H9 (cell line): ENCODE measurements around the gene CC2D2A. TPM values are rescaled to one million over a fixed set of nuclear protein-coding genes. Genes with fewer than 3 reads are reported as not detected.

Experiments used
- DNase-seq: peaks from one replicate; pipeline ENCODE4 v3.0.0-alpha.2; 2017
- H2AFZ ChIP-seq: one replicate; pipeline ENCODE4 v1.6.1; 2013; ENCODE audit warnings: mild to moderate bottlenecking, low read length, control low read depth, moderate library complexity
- H2AK5ac ChIP-seq: 2 replicates; pipeline ENCODE4 v1.6.1; 2013; ENCODE audit warnings: low read length, control low read depth, mixed read lengths; ENCODE audit not compliant: insufficient read length
- H2BK120ac ChIP-seq: one replicate; pipeline ENCODE4 v1.6.1; 2013; ENCODE audit warnings: low read depth, mild to moderate bottlenecking, low read length, control low read depth, inconsistent platforms; ENCODE audit not compliant: poor library complexity, severe bottlenecking
- H2BK12ac ChIP-seq: 2 replicates; pipeline ENCODE4 v1.6.1; 2013; ENCODE audit warnings: low read length, control low read depth, mixed read lengths, low read depth; ENCODE audit not compliant: insufficient read length
- H2BK15ac ChIP-seq: 2 replicates; pipeline ENCODE4 v1.6.1; 2013; ENCODE audit warnings: low read depth, low read length, control low read depth
- H2BK20ac ChIP-seq: one replicate; pipeline ENCODE4 v1.6.1; 2013; ENCODE audit warnings: low read depth, mild to moderate bottlenecking, low read length, control low read depth, inconsistent platforms; ENCODE audit not compliant: poor library complexity, severe bottlenecking
- H2BK5ac ChIP-seq: 2 replicates; pipeline ENCODE4 v1.6.1; 2013; ENCODE audit warnings: low read length, control low read depth, mixed read lengths; ENCODE audit not compliant: insufficient read length
- H3K14ac ChIP-seq: 2 replicates; pipeline ENCODE4 v1.6.1; 2013; ENCODE audit warnings: low read length, control low read depth; ENCODE audit not compliant: insufficient read depth
- H3K18ac ChIP-seq: 2 replicates; pipeline ENCODE4 v1.6.1; 2013; ENCODE audit warnings: low read depth, mild to moderate bottlenecking, mixed read lengths, low read length, control low read depth; ENCODE audit not compliant: insufficient read length
- H3K23ac ChIP-seq: 2 replicates; pipeline ENCODE4 v1.6.1; 2013; ENCODE audit warnings: low read length, control low read depth, mixed read lengths, low read depth; ENCODE audit not compliant: insufficient read length
- H3K23me2 ChIP-seq: 2 replicates; pipeline ENCODE4 v1.6.1; 2013; ENCODE audit warnings: low read depth, mild to moderate bottlenecking, mixed read lengths, low read length, control low read depth; ENCODE audit not compliant: insufficient read length, poor library complexity, severe bottlenecking
- H3K27ac ChIP-seq: 2 replicates; pipeline ENCODE4 v1.5.1; 2013; ENCODE audit warnings: low read length, control low read depth, mixed read lengths, low read depth; ENCODE audit not compliant: insufficient read length
- H3K27me3 ChIP-seq: 2 replicates; pipeline ENCODE4 v1.6.1; 2013; ENCODE audit warnings: low read length, control low read depth, inconsistent platforms; ENCODE audit not compliant: insufficient read depth
- H3K4ac ChIP-seq: 2 replicates; pipeline ENCODE4 v1.6.1; 2013; ENCODE audit warnings: low read depth, mild to moderate bottlenecking, control low read depth, inconsistent platforms, low read length, moderate library complexity
- H3K4me1 ChIP-seq: 2 replicates; pipeline ENCODE4 v1.6.1; 2013; ENCODE audit warnings: low read length, control low read depth, inconsistent platforms; ENCODE audit not compliant: insufficient read depth
- H3K4me2 ChIP-seq: 2 replicates; pipeline ENCODE4 v1.6.1; 2013; ENCODE audit warnings: low read length, control low read depth, mixed read lengths; ENCODE audit not compliant: insufficient read length, insufficient read depth
- H3K56ac ChIP-seq: 2 replicates; pipeline ENCODE4 v1.6.1; 2013; ENCODE audit warnings: low read depth, mild to moderate bottlenecking, mixed read lengths, low read length, control low read depth; ENCODE audit not compliant: insufficient read length
- H3K79me1 ChIP-seq: 2 replicates; pipeline ENCODE4 v1.6.1; 2013; ENCODE audit warnings: low read depth, mild to moderate bottlenecking, moderate library complexity, low read length, control low read depth, inconsistent platforms; ENCODE audit not compliant: insufficient read depth, poor library complexity, severe bottlenecking
- H3K79me2 ChIP-seq: 2 replicates; pipeline ENCODE4 v1.6.1; 2013; ENCODE audit warnings: low read length, control low read depth, inconsistent platforms; ENCODE audit not compliant: insufficient read depth
- H3K9ac ChIP-seq: 2 replicates; pipeline ENCODE4 v1.6.1; 2013; ENCODE audit warnings: low read length, control low read depth, mixed read lengths; ENCODE audit not compliant: insufficient read length; ENCODE audit errors: extremely low read depth
- H3K9me3 ChIP-seq: one replicate; pipeline ENCODE4 v1.6.1; 2013; ENCODE audit warnings: low read depth, low read length, inconsistent platforms; ENCODE audit not compliant: control insufficient read depth
- H3T11ph ChIP-seq: one replicate; pipeline ENCODE4 v1.6.1; 2013; ENCODE audit warnings: mild to moderate bottlenecking, low read length, control low read depth, inconsistent platforms
- H4K20me1 ChIP-seq: one replicate; pipeline ENCODE4 v1.6.1; 2013; ENCODE audit not compliant: control insufficient read depth, insufficient read length, insufficient read depth
- H4K5ac ChIP-seq: 2 replicates; pipeline ENCODE4 v1.6.1; 2013; ENCODE audit warnings: low read depth, mild to moderate bottlenecking, mixed read lengths, low read length, control low read depth; ENCODE audit not compliant: insufficient read length
- H4K8ac ChIP-seq: replicated peaks from 2 replicates; pipeline ENCODE4 v1.6.1; 2013; ENCODE audit warnings: low read length, control low read depth, mixed read lengths, low read depth; ENCODE audit not compliant: insufficient read length
- H4K91ac ChIP-seq: 2 replicates; pipeline ENCODE4 v1.6.1; 2013; ENCODE audit warnings: low read depth, mild to moderate bottlenecking, moderate library complexity, mixed read lengths, low read length, control low read depth; ENCODE audit not compliant: insufficient read length
- H3K27ac Mint-ChIP-seq, 3 experiments: 2 replicates in 2 of 3; 3 replicates in 1 of 3; pipeline ENCODE4 v1.8.0; 2020 to 2021; ENCODE audit warnings: mixed read lengths in 3 of 3, mild to moderate bottlenecking in 1 of 3, moderate library complexity in 1 of 3
- H3K27me3 Mint-ChIP-seq: 2 replicates; pipeline ENCODE4 v1.8.0; 2021; ENCODE audit warnings: low read depth, mild to moderate bottlenecking, moderate library complexity, mixed read lengths
- H3K36me3 Mint-ChIP-seq, 3 experiments: 2 replicates in 2 of 3; 3 replicates in 1 of 3; pipeline ENCODE4 v1.8.0; 2020 to 2021; ENCODE audit warnings: low read depth in 3 of 3, mixed read lengths in 3 of 3; ENCODE audit not compliant: insufficient read depth in 1 of 3
- H3K4me1 Mint-ChIP-seq, 2 experiments: 2 replicates each; pipeline ENCODE4 v1.8.0; 2020; ENCODE audit warnings: mixed read lengths in 2 of 2
- H3K4me3 Mint-ChIP-seq, 2 experiments: 2 replicates in 1 of 2; 3 replicates in 1 of 2; pipeline ENCODE4 v1.8.0; 2020 to 2021; ENCODE audit warnings: mild to moderate bottlenecking in 2 of 2, mixed read lengths in 2 of 2, moderate library complexity in 1 of 2
- H3K9me3 Mint-ChIP-seq, 2 experiments: 2 replicates in 1 of 2; 3 replicates in 1 of 2; pipeline ENCODE4 v1.8.0; 2020; ENCODE audit warnings: mild to moderate bottlenecking in 2 of 2, mixed read lengths in 2 of 2, moderate library complexity in 1 of 2
- WGBS: extraction: QIAGEN DNeasy Blood & Tissue Kit; methylation state at CpG from one replicate; pipeline ENCODE4 v1.1.7; 2013; ENCODE audit warnings: missing lambda C conversion rate, low lambda C conversion rate, mixed read lengths; ENCODE audit not compliant: insufficient read length; ENCODE audit errors: extremely low coverage; 5-methylcytosine and 5-hydroxymethylcytosine counted together
- total RNA-seq: library from RNA; stranded (reverse); gene quantifications from 2 replicates; pipeline ENCODE4 v1.2.1, GENCODE V29; 2021
- TF ChIP-seq, protein P1 (sequence below): fragments of 200-600 bp; sonication (generic); conservative IDR thresholded peaks from 3 replicates; pipeline ENCODE4 v1.8.0; 2021; ENCODE audit warnings: antibody characterized with exemption, mild to moderate bottlenecking

Gene CC2D2A
- total RNA-seq, 1 experiment from 2014 or later = 10.4 TPM

DNA sequence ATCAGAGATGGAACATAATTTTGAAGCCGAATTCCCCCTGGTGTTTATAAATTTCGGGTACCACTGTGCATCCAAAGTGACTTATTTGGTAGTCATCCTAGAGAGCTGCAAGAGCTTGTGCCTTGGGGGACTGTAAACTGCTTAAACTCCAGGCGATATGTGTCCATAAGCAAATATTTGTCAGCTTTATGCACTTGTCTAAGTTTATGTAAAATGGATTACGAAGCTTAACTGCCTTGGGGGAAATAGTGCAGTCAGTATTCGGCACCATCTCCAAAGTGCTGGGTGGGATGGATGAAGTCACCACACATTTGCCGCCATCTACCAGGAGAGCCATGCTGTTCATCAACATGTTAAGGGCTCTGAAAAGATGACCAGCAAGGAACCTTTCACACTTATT, 65.9 kb downstream of the CC2D2A start:
- no peaks in the 10 kb centered on the region for H3K9me3 Mint-ChIP-seq
- Histone ChIP-seq H3K56ac (no peak overlapping the region), H3K4ac (no peak overlapping the region), H3K27ac (no peak overlapping the region), H2BK15ac (no peak overlapping the region), H3T11ph (no peak overlapping the region), H3K9ac (no peak overlapping the region), H2BK120ac (no peak overlapping the region), H2BK5ac (no peak overlapping the region), H3K79me1 (no peaks in the 10 kb centered on the region), H4K5ac (no peak overlapping the region), H2BK12ac (no peak overlapping the region), H2AFZ (no peak overlapping the region), H3K27me3 (no peaks in the 10 kb centered on the region), H3K4me2 (no peak overlapping the region), H3K23ac (no peak overlapping the region), H4K20me1 (no peaks in the 10 kb centered on the region), H2BK20ac (no peak overlapping the region), H3K9me3 (no peaks in the 10 kb centered on the region), H3K79me2 (no peaks in the 10 kb centered on the region), H3K14ac (no peak overlapping the region), H3K18ac (no peak overlapping the region), H4K91ac (no peak overlapping the region), H4K8ac (no peak overlapping the region), H2AK5ac (no peak overlapping the region), H3K4me1 (no peaks in the 10 kb centered on the region), H3K23me2 (no peaks in the 10 kb centered on the region)
- H3K4me1 Mint-ChIP-seq = peaks cover 0 to 3% of the 10 kb centered on the region in 2 experiments; a peak in 1 of 4 replicates
- no peak overlapping the region for H3K27ac Mint-ChIP-seq
- TF ChIP-seq, protein P1, sequence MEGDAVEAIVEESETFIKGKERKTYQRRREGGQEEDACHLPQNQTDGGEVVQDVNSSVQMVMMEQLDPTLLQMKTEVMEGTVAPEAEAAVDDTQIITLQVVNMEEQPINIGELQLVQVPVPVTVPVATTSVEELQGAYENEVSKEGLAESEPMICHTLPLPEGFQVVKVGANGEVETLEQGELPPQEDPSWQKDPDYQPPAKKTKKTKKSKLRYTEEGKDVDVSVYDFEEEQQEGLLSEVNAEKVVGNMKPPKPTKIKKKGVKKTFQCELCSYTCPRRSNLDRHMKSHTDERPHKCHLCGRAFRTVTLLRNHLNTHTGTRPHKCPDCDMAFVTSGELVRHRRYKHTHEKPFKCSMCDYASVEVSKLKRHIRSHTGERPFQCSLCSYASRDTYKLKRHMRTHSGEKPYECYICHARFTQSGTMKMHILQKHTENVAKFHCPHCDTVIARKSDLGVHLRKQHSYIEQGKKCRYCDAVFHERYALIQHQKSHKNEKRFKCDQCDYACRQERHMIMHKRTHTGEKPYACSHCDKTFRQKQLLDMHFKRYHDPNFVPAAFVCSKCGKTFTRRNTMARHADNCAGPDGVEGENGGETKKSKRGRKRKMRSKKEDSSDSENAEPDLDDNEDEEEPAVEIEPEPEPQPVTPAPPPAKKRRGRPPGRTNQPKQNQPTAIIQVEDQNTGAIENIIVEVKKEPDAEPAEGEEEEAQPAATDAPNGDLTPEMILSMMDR = no peak
- no peaks in the 10 kb centered on the region for H3K27me3 Mint-ChIP-seq
- no CpG with 5 or more reads among the region's 6 CpGs for WGBS
- DNase-seq = no peak
- no peak overlapping the region for H3K4me3 Mint-ChIP-seq
- peaks cover 0 to 9% (median 0%) of the 10 kb centered on the region in 3 experiments; a peak in 4 of 7 replicates for H3K36me3 Mint-ChIP-seq
